HG03139 (cell line): ENCODE measurements around the gene MYL11.
"Not testable (repeated sequence)": the region's sequence is repeated elsewhere in the genome, so short reads cannot be mapped to it uniquely, and the experiment has no call there.

Source experiments
- ATAC-seq: cut with Tn5 transposase; IDR thresholded peaks from one replicate; pipeline ENCODE4 v1.9.1; 2021; ENCODE audit not compliant: unreplicated experiment

Gene MYL11, protein sequence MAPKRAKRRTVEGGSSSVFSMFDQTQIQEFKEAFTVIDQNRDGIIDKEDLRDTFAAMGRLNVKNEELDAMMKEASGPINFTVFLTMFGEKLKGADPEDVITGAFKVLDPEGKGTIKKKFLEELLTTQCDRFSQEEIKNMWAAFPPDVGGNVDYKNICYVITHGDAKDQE

GRCh38 chr16:30374538-30374937 lies at the start of gene MYL11:
Gene MYL11 (plus strand): TSS chr16:30374802. CDS start chr16:30374858, 56 bp downstream.
- no peak for ATAC-seq

- ATAC-seq: peak; percentile 69
Observed at GRCh38 chr16:30334473-30334989, 40.1 kb upstream of the MYL11 start.

GRCh38 chr16:30335028-30335597 lies 39.5 kb upstream of the MYL11 start:
- ATAC-seq: peak; percentile 64

GRCh38 chr16:30335598-30336474 lies 38.8 kb upstream of the MYL11 start:
- peak; percentile 3 for ATAC-seq

DNA sequence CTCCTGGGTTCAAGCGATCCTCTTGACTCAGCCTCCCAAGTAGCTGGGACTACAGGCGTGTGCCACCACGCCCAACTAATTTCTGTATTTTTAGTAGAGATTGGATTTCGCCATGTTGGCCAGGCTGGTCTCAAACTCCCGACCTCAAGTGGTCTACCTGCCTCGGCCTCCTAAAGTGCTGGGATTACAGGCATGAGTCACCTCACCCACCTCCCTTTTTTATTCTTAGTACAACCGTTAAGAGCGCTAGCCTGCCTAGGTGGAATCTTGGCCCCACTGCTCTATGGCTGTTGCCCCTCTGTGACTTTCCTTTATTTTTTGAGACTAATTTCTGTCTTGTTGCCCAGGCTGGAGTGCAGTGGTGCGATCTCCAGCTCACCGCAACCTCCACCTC lies 36.6 kb upstream of the MYL11 start:
- not testable (repeated sequence) for ATAC-seq

DNA sequence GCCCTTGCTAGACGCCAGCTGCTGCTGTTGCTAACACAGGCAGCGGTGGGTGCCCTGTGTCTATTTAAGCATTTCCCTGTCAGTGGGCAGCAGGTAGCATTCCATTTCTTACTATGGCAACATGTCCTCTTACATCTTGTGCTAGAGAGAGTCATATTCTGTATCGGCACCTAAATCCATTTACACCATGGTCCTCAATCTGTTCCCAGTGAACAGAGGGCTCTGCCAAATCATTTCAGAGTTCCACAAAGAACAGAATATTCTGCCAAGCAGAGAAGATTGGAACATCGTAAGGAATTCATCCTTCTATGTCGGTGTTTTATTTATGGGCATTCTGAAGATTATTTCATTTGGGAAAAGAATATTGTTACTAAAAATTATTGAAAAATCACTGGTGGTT lies 35.9 kb upstream of the MYL11 start:
- ATAC-seq: not testable (repeated sequence)

GRCh38 chr16:30340621-30341020 lies 34.0 kb upstream of the MYL11 start:
- no peak for ATAC-seq

DNA sequence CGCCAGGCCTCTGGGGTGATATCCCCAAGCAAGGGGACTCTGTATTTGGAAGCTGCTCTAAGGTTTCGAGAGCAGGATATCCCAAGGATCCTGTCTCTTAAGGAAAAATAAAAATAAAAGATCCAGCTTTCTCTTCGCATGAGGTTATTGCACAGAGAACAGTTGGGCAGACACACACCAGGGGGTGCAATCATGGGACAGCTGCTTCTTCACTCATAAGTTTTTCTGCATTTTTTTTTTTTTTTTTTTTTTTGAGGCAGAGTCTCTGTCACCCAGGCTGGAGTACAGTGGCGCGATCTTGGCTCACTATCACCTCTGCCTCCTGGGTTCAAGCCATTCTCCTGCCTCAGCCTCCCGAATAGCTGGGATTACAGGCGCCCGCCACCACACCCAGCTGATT lies 32.6 kb upstream of the MYL11 start:
- not testable (repeated sequence) for ATAC-seq

- no peak for ATAC-seq
Observed at GRCh38 chr16:30342751-30343490, 31.7 kb upstream of the MYL11 start.

GRCh38 chr16:30343491-30343820 lies 31.1 kb upstream of the MYL11 start:
- not testable (repeated sequence) for ATAC-seq

DNA sequence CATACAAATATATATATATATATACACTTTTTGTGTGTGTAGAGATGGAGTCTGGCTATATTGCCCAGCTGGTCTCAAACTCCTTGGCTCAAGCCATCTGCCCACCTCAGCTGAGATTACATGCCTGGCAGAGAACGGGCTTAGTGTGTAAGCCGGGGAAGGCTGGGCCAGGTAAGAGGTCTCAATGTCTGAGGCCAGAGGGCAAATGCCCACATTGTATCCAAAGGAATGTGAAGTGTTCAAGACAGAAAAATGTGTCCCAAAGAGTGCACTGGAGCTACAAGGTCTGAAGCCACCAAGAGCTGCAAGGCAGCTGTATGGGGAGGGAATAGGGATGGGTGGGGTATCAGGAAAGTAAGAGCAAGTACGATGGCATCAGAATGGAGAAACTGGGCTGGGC lies 28.3 kb upstream of the MYL11 start:
- no peak for ATAC-seq

DNA sequence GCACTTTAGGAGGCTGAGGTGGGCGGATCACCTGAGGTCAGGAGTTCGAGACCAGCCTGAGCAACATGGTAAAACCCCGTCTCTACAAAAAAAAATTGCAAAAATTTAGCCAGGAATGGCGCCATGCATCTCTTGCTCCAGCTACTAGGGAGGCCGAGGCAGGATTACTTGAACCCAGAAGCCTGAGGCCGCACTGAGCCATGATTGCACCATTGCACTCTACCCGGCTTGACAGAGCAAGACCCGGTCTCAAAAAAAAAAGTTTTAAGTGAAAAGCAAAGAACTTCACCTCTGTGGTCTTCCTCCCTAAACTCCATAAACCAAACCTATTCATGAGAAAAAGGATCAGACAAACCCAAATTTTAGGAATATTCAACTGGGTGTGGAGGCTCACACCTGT lies 26.5 kb upstream of the MYL11 start:
- no peak for ATAC-seq

- no peak for ATAC-seq
Observed at GRCh38 chr16:30348929-30349328, 25.7 kb upstream of the MYL11 start.

DNA sequence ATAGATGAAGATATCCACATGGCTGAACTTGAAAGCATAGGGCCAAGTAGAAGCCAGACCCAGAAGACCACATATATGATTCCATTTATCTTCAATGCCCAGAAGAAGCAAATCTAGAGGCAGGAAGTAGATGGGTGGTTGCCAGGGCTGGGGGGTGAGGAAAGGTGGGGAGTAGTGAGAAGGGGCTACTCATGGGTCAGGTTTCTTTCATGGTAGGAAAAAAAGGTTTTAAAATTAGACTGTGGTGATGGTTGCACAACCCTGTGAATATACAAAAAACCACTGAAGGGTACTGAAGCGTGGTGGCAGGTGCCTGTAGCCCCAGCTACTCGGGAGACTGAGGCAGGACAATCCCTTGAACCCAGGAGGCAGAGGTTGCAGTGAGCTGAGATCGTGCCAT lies 24.9 kb upstream of the MYL11 start:
- no peak for ATAC-seq

DNA sequence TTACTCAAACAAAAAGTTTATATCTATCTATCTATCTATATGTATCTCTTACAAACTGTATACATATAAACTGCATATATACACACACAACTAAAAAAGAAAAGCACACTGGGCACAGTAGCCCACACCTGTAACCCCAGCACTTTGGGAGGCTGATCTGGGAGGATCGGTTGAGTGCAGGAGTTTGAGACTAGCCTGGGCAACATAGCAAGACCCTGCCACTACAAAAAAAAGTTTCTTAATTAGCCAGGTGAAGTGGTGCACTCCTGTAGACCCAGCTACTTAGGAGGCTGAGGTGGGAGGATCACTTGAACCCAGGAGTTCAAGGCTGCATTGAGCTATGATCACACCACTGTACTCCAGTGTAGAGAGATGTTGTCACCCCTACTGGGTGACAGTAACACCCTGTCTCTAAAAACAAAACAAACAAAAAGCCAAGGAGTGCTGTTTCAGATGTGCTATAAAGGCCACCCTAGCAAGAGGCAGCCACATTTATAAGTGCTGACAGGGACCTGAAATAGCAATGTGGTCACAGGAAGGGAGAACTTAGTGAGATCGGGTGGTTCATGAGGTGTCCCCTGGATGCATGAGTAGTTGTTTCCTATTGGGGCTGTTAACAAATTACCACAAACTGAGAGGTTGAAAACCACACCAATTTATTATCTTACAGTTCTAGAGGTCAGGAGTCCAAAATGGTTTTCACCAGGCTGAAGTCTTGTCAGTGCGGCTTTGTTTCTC lies 24.3 kb upstream of the MYL11 start:
- ATAC-seq: peak; percentile 41

DNA sequence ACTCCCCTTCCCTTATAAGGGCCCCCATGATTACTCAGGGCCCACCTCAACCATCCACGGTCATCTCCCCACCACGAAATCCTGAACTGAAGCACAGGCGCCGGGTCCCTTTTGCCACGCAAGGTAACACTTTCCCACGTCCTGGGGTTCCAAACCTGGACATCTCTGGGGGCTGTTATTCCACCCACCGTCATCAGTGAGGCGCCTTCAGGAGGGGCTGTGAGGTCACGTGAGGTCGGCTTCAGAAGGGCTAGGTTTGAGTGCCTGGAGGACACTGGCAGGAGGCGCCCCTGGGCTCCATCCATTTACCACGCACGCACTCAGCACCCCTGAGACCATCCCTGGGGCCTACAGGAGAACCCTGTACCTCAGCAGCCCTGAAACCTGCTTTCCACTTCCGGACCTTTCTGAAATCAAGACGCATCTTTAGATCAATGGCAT lies 23.6 kb upstream of the MYL11 start:
- no peak for ATAC-seq

GRCh38 chr16:30351586-30352419 lies 22.8 kb upstream of the MYL11 start:
- no peak for ATAC-seq

DNA sequence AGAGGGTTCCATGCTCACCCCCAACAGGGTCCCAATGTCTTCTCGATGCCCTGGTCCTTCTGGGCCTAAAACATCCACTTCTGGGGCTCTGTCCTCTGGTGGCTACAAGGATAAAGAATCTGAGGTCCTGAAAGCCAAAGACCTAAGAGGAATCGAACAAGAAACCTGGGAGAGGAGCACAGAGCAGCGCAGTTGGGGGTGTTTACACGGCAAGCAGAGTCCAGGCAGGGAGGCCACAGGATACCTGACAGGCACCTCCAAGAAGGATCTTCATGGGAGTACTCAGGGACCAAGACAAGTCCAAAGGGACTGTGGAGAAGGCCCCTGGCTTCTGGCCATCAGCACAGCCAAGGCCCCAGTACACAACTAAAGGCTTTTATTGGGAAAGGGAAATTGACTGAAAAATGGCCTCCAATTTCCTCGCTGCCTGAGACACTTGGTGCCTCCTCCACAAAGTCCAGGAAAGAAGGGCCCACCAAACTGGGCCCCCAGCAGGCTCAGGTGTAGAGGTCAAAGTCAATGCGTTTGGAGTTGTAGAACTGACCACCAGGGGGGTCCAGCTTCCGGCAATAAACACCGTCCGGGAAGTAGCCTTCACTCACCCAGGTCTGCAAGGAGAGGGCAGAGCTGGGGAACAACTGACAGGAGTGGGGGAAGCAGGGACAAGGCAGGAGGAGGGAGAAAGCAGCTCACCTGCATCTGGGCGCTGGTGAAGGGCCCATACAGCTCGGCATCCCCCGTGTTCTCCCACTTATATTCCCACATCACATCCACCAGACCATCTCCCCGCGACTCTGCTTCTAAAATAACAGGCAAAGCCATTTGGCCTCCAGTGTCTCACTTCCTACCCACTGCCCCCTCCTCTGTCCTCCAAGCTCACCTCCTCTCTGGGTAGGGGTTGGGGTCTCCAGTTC lies 21.9 kb upstream of the MYL11 start:
- no peak for ATAC-seq
